Muscle of leg (tissue), 11 donors: ENCODE measurements around the gene INPPL1. TPM values are rescaled to one million over a fixed set of nuclear protein-coding genes. Genes with fewer than 3 reads are reported as not detected.

Experiments
- DNase-seq: peaks from one replicate; pipeline ENCODE4 v3.0.0; 2013
- H3K27ac ChIP-seq: one replicate; pipeline ENCODE4 v1.5.1; 2013; ENCODE audit warnings: mild to moderate bottlenecking, low read length, control low read depth
- H3K27me3 ChIP-seq: one replicate; pipeline ENCODE4 v1.6.1; 2013; ENCODE audit warnings: low read length; ENCODE audit not compliant: control insufficient read depth, insufficient read depth
- H3K36me3 ChIP-seq: one replicate; pipeline ENCODE4 v1.6.1; 2013; ENCODE audit warnings: low read length; ENCODE audit not compliant: control insufficient read depth, insufficient read depth
- H3K4me1 ChIP-seq: one replicate; pipeline ENCODE4 v1.6.1; 2013; ENCODE audit warnings: low read length; ENCODE audit not compliant: control insufficient read depth, insufficient read depth
- H3K4me3 ChIP-seq: one replicate; pipeline ENCODE4 v1.5.1; 2013; ENCODE audit warnings: low read length, control low read depth
- H3K9me3 ChIP-seq: replicated peaks from 2 replicates; pipeline ENCODE4 v1.6.1; 2013; ENCODE audit warnings: low read depth, low read length; ENCODE audit not compliant: control insufficient read depth
- WGBS: methylation state at CpG from one replicate; pipeline ENCODE4 v1.1.5; 2013; ENCODE audit warnings: missing lambda C conversion rate; ENCODE audit not compliant: insufficient coverage; 5-methylcytosine and 5-hydroxymethylcytosine counted together
- polyA plus RNA-seq, 8 donors: library from polyadenylated mRNA; unstranded; fragments of 120-200 nt; gene quantifications; one replicate each; pipeline versions ENCODE4 v1.2.1 to v1.2.3, GENCODE V29; 2013; ENCODE audit warnings: inconsistent platforms in 1 of 8, low replicate concordance in 1 of 8; ENCODE audit not compliant: insufficient read length in 8 of 8, insufficient read depth in 1 of 8
- total RNA-seq: library from RNA; stranded (reverse); fragments of 120-200 nt; gene quantifications from one replicate; pipeline ENCODE4 v1.2.4, GENCODE V29; 2013

The INPPL1 gene
- total and polyA plus RNA-seq, 9 donors: 87.7 to 211 (median 159) TPM

DNA sequence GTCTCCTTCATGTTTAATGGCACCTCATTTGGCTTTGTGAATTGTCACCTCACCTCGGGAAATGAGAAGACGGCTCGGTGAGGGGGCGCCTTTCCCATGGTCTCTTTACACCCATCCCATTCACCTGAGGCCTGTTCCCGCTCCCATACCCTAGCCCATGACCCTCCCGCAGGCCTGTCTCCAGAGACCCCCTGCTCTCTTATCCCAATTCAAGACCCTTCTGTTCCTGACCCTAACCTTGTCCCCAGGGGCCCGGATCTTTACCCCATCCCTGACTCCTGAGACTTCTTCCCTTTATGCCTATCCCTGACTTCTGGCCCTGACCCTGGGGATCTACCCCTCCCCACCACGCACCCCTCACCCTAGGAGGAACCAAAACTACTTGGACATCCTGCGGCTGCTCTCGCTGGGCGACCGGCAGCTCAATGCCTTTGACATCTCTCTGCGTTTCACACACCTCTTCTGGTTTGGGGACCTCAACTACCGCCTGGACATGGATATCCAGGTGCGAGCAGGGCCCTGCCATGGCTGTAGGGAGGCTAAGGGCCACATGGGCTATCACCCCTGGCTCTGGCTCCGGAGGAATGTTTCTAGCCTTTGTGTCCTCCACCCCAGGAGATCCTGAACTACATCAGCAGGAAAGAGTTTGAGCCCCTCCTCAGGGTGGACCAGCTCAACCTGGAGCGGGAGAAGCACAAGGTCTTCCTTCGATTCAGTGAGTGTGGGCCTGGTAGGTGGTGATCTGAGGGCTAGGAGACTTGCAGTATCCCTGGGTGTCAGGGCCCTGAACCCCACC lies 7.9 kb downstream of the INPPL1 start:
- H3K4me1 ChIP-seq: peaks cover 14% of the 10 kb centered on the region
- H3K4me3 ChIP-seq: no peak overlapping the region
- H3K36me3 ChIP-seq: peaks cover 100% of the 10 kb centered on the region
- H3K9me3 ChIP-seq: no peaks in the 10 kb centered on the region
- 85% methylated on average over 14 of the region's 18 CpGs for WGBS
- no peak for DNase-seq
- H3K27ac ChIP-seq: no peak overlapping the region
- H3K27me3 ChIP-seq: no peaks in the 10 kb centered on the region

DNA sequence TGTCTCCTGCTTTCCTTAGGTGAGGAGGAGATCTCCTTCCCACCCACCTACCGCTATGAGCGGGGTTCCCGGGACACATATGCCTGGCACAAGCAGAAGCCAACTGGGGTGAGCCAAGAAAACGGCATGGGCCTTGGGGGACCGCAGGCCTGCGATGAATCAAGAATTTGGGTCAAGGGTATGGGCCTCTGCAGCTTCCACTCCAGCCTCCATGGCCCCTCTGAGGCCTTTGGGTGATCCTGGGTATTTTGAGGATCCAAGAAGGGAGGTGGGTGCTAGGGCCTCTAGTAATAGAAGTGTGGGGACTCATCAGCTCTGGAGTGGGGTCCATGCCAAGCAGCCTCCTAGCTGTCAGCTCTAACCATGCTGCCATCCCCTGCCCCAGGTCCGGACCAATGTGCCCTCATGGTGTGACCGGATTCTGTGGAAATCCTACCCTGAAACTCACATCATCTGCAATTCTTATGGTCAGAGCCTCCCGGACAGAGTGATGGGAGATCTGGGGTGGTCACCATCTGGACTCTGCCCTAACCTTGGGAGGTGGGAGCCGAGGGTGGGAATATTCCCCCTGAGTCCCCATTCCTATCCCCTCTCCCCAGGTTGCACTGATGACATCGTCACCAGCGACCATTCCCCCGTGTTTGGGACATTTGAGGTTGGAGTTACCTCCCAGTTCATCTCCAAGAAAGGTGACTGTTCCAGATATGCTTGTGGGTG lies 8.6 kb downstream of the INPPL1 start:
- no peak overlapping the region for H3K27ac ChIP-seq
- no peak overlapping the region for H3K4me3 ChIP-seq
- peaks cover 6% of the 10 kb centered on the region for H3K27me3 ChIP-seq
- no peaks in the 10 kb centered on the region for H3K9me3 ChIP-seq
- peaks cover 100% of the 10 kb centered on the region for H3K36me3 ChIP-seq
- no peak for DNase-seq
- H3K4me1 ChIP-seq: peaks cover 13% of the 10 kb centered on the region
- WGBS: 94% methylated on average over 6 of the region's 13 CpGs

DNA sequence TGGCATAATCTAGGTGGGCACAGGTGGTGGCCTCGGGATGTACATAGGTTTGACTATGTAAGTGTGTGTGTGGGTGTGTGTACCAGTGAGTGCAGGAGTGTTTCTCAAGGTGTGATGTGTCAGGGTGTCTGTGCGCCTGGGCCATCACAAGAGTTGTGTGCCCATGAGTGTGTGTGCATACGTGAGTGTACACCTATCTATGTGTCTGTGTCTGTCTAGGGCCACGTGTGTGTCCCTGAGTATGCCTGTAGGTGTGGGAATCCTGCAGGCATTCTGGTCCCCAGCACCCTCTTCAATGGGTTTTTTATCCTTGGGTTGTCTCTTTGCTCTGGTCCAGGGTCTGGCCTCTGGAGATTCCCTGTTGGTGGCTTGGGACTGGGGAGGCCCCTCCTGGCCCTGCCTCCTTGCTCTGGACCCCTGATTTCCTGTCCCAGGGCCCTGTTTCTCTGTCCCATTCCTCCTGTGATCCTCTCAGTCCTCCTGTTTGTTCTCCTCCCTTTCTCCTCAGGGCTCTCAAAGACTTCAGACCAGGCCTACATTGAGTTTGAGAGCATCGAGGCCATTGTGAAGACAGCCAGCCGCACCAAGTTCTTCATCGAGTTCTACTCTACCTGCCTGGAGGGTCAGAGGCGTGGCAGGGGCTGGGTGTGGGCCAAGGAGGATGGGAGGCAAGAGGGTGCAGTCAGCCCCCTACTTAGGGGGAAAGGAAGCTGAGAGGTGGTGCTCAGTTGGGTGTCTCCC lies 9.4 kb downstream of the INPPL1 start:
- Histone ChIP-seq H3K4me1 (peaks cover 19% of the 10 kb centered on the region), H3K27ac (no peak overlapping the region), H3K36me3 (peaks cover 98% of the 10 kb centered on the region), H3K27me3 (peaks cover 14% of the 10 kb centered on the region), H3K9me3 (no peaks in the 10 kb centered on the region), H3K4me3 (no peak overlapping the region)
- DNase-seq: no peak
- 100% methylated on average over 4 of the region's 8 CpGs for WGBS

DNA sequence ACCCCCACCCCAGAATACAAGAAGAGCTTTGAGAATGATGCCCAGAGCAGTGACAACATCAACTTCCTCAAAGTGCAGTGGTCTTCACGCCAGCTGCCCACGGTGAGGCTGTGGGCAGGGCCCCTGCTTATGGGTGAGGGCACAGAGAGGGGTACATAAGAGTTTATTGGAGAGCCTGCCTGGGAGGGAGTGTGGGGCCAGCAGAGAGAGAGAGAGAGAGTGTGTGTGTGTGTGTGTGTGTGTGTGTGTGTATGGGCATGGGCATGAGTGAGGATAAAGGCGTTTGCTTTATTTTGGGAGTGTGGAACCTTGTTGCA lies 9.9 kb downstream of the INPPL1 start:
- no peak for DNase-seq
- H3K4me1 ChIP-seq: peaks cover 24% of the 10 kb centered on the region
- H3K36me3 ChIP-seq: peaks cover 92% of the 10 kb centered on the region
- WGBS: 61% methylated on average over 2 of the region's 3 CpGs
- H3K27ac ChIP-seq: no peak overlapping the region
- H3K4me3 ChIP-seq: no peak overlapping the region
- peaks cover 19% of the 10 kb centered on the region for H3K27me3 ChIP-seq
- H3K9me3 ChIP-seq: no peaks in the 10 kb centered on the region

DNA sequence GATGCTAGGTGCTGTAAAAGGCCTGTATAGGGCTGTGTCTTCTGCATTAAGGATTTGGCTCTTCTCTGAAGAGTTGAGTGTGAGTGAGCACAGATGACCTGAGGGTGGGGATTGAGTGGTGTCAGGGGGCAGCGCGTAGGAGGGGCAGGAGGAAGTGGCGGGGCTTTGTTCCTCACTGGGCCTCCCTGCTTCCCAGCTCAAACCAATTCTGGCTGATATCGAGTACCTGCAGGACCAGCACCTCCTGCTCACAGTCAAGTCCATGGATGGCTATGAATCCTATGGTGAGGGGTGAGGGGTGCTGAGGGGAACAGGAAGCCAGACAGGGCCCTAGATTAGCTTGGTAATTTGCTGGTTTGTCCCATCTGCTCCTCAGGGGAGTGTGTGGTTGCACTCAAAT lies 10.4 kb downstream of the INPPL1 start:
- H3K27me3 ChIP-seq: peaks cover 21% of the 10 kb centered on the region
- H3K4me3 ChIP-seq: no peak overlapping the region
- no peaks in the 10 kb centered on the region for H3K9me3 ChIP-seq
- WGBS: 87% methylated on average over 3 of the region's 4 CpGs
- peaks cover 88% of the 10 kb centered on the region for H3K36me3 ChIP-seq
- H3K4me1 ChIP-seq: peaks cover 27% of the 10 kb centered on the region
- H3K27ac ChIP-seq: no peak overlapping the region
- DNase-seq: no peak

DNA sequence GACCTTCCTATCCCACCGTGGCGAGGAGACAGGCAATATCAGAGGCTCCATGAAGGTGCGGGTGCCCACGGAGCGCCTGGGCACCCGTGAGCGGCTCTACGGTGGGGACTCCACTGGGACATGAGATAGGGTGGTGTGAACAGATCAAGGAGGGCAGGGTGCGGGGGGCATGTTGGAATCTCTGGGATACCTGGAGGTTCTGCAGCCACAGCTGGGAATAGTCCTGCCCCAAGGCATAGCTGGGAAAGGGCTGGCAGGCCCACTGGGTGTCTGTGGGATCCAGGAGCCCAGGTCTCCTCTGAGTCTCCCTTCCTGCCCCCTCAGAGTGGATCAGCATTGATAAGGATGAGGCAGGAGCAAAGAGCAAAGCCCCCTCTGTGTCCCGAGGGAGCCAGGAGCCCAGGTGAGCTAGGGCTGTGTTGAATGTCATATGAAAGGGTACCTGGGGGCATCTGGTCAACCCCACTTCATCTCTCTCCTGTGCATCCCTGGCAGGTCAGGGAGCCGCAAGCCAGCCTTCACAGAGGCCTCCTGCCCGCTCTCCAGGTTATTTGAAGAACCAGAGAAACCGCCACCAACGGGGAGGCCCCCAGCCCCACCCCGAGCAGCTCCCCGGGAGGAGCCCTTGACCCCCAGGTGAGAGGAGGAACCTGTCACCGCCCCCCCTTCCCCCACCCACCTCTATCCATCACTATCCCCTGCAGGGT lies 10.9 kb downstream of the INPPL1 start:
- Histone ChIP-seq H3K4me1 (peaks cover 32% of the 10 kb centered on the region), H3K27me3 (peaks cover 27% of the 10 kb centered on the region), H3K36me3 (peaks cover 82% of the 10 kb centered on the region), H3K9me3 (no peaks in the 10 kb centered on the region), H3K4me3 (no peak overlapping the region), H3K27ac (no peak overlapping the region)
- DNase-seq: no peak
- WGBS: 89% methylated on average over 12 of the region's 17 CpGs

DNA sequence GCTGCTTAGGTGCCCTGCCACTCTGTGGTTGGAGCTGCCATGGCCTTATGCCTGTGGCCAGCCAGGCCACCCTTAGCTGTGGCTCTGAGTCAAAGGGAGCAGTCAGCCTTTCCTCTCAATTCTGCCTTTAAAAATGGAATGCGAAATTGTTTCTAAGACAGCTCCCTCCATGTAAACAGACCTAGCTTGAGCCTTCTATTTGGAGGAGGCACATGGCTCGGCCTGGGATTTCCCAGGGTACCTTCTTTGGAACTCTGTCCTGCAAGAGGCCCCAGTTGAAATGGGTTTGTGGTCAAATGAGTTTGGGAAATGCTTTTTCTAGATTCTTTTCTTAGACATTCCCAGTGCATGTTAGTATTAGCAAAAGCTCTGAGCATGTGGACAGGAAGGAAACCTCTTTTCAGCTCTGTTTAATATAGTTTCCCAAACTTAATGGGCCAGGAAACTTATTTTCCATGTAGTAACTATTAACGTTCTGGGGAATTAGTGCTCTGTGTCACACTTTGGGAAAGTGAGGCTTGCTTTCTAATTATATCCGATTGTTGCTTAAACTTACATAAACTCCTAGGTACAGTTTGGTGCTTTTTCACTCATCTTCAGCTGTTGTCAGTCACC lies 11.6 kb downstream of the INPPL1 start:
- Histone ChIP-seq H3K4me1 (peaks cover 38% of the 10 kb centered on the region), H3K36me3 (peaks cover 75% of the 10 kb centered on the region), H3K9me3 (no peaks in the 10 kb centered on the region), H3K27ac (no peak overlapping the region), H3K4me3 (no peak overlapping the region), H3K27me3 (peaks cover 33% of the 10 kb centered on the region)
- no peak for DNase-seq
- WGBS: no CpG with 5 or more reads among the region's 4 CpGs

DNA sequence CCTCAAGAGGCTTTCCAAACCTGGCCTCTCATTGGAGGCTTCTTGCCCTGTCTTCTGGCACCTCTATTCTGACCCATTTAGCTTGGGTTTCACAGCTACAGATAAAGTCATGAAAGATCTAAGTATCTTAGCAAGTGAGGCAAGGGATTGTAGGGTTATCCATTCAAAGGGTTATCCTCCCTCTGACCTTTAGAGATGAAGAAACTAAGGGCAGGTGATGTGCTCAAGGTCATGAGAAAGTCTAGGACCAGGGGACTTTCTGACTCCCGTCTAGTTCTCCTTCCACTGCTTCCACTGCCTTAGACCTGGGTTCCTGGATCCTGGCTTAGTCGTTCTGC lies 12.2 kb downstream of the INPPL1 start:
- peaks cover 38% of the 10 kb centered on the region for H3K4me1 ChIP-seq
- peaks cover 70% of the 10 kb centered on the region for H3K36me3 ChIP-seq
- H3K4me3 ChIP-seq: no peak overlapping the region
- 63% methylated on average over 1 of the region's 2 CpGs for WGBS
- H3K27ac ChIP-seq: no peak overlapping the region
- H3K27me3 ChIP-seq: peaks cover 39% of the 10 kb centered on the region
- H3K9me3 ChIP-seq: no peaks in the 10 kb centered on the region
- no peak for DNase-seq

DNA sequence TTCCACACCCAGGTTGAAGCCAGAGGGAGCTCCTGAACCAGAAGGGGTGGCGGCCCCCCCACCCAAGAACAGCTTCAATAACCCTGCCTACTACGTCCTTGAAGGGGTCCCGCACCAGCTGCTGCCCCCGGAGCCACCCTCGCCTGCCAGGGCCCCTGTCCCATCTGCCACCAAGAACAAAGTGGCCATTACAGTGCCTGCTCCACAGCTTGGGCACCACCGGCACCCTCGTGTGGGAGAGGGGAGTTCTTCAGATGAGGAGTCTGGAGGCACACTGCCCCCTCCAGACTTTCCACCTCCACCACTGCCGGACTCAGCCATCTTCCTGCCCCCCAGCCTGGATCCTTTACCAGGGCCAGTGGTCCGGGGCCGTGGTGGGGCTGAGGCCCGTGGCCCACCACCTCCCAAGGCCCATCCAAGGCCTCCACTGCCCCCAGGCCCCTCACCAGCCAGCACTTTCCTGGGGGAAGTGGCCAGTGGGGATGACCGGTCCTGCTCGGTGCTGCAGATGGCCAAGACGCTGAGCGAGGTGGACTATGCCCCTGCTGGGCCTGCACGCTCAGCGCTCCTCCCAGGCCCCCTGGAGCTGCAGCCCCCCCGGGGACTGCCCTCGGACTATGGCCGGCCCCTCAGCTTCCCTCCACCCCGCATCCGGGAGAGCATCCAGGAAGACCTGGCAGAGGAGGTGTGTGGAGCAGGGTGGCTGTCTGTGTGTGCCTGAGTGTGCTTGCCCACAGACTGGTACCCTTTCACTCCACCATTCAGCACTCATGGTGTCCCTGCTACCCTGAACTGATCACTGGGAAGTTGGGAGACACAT lies 12.8 kb downstream of the INPPL1 start:
- Histone ChIP-seq H3K27ac (no peak overlapping the region), H3K36me3 (peaks cover 64% of the 10 kb centered on the region), H3K4me1 (peaks cover 38% of the 10 kb centered on the region), H3K4me3 (no peak overlapping the region), H3K27me3 (peaks cover 45% of the 10 kb centered on the region), H3K9me3 (no peaks in the 10 kb centered on the region)
- 67% methylated on average over 3 of the region's 22 CpGs for WGBS
- no peak for DNase-seq
